ENCODE measurements around the gene OR52D1.

DNA sequence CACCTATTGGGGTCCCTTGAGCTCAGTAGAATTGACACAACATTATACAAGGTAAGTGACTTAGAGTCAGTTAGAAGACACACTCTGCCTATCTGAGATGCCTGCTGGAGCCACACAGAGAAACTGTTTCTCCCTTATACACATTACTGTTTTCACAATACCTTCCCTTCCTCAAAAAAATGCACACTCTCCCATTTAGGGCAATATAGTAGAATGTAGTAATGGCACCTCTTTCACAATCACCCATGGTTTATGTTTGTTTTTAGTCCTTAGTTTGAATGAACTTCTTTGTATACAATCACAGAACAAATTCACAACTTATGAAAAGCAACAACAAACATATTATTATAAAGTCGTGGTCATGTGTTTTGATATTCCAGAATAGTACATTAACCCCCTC lies 45.6 kb downstream of the OR52D1 start:
- TF ChIP-seq GATA2 (IDR thresholded peaks at IDR 0.05; ENCODE audit: low read depth, low read length) (no peak), GATA3 (IDR thresholded peaks at IDR 0.05; ENCODE audit: low read depth, low read length) (no peak)

All from SH-SY5Y (cell line).